Activated CD8-positive, alpha-beta memory T cell treated with anti-CD3 and anti-CD28 coated beads for 1 hour (primary cell): ENCODE measurements around the gene PEX16.

Experiments used
- DNase-seq, 2 donors: peaks; one replicate each; pipeline ENCODE4 v3.0.0-alpha.2; 2020; ENCODE audit warnings: low read depth in 1 of 2; ENCODE audit errors: extremely low read depth in 1 of 2

Gene PEX16

GRCh38 chr11:45917623-45918330, at the start of gene PEX16:
TSS of gene PEX16 (minus strand) at chr11:45917877. CDS start at chr11:45917811, 66 bp downstream.
- DNase-seq, result peak; percentile 86 to 88

GRCh38 chr11:45964911-45965389, 47.3 kb upstream of the PEX16 start:
- DNase-seq, result peak; percentile 12 to 29

GRCh38 chr11:45961751-45962240, 44.1 kb upstream of the PEX16 start:
- no peak for DNase-seq

GRCh38 chr11:45960387-45961095, 42.9 kb upstream of the PEX16 start:
- no peak for DNase-seq

GRCh38 chr11:45959851-45960250, 42.2 kb upstream of the PEX16 start:
- DNase-seq, result no peak

GRCh38 chr11:45949992-45950407, 32.3 kb upstream of the PEX16 start:
- DNase-seq, result no peak

GRCh38 chr11:45948356-45948755, 30.7 kb upstream of the PEX16 start:
- DNase-seq, result no peak

- DNase-seq, result no peak
Measured at GRCh38 chr11:45947885-45948284, 30.2 kb upstream of the PEX16 start.

- no peak for DNase-seq
Measured at GRCh38 chr11:45945397-45945999, 27.8 kb upstream of the PEX16 start.

- no peak for DNase-seq
Measured at GRCh38 chr11:45942381-45942780, 24.7 kb upstream of the PEX16 start.

GRCh38 chr11:45941285-45941684, 23.6 kb upstream of the PEX16 start:
- no peak for DNase-seq

GRCh38 chr11:45939836-45940235, 22.2 kb upstream of the PEX16 start:
- DNase-seq, result no peak

- no peak for DNase-seq
Measured at GRCh38 chr11:45937916-45938315, 20.2 kb upstream of the PEX16 start.

GRCh38 chr11:45936511-45937054, 18.9 kb upstream of the PEX16 start:
- no peak for DNase-seq

- no peak for DNase-seq
Measured at GRCh38 chr11:45935349-45936064, 17.8 kb upstream of the PEX16 start.

GRCh38 chr11:45934580-45935318, 17.1 kb upstream of the PEX16 start:
- DNase-seq, result no peak

GRCh38 chr11:45933846-45934579, 16.3 kb upstream of the PEX16 start:
- DNase-seq, result no peak

GRCh38 chr11:45933131-45933831, 15.6 kb upstream of the PEX16 start:
- no peak for DNase-seq

- no peak for DNase-seq
Measured at GRCh38 chr11:45932217-45932616, 14.5 kb upstream of the PEX16 start.
